SK-N-MC (cell line): ENCODE results near the gene MFSD1.

Source experiments
- EZH2 ChIP-seq: fragments of 200-600 bp; sonication (generic); IDR thresholded peaks from one replicate; pipeline ENCODE4 v1.6.1; 2017; ENCODE audit warnings: antibody characterized with exemption
- FOXP2 ChIP-seq: optimal IDR thresholded peaks from 2 replicates; pipeline ENCODE3; 2011; ENCODE audit warnings: mild to moderate bottlenecking, moderate library complexity; ENCODE audit not compliant: insufficient read depth; ENCODE audit errors: extremely low read length, control extremely low read depth
- POLR2AphosphoS5 ChIP-seq: IDR thresholded peaks from 2 replicates; pipeline ENCODE4 v1.6.1; 2012; ENCODE audit warnings: mild to moderate bottlenecking, low read depth, low read length, borderline replicate concordance

DNA sequence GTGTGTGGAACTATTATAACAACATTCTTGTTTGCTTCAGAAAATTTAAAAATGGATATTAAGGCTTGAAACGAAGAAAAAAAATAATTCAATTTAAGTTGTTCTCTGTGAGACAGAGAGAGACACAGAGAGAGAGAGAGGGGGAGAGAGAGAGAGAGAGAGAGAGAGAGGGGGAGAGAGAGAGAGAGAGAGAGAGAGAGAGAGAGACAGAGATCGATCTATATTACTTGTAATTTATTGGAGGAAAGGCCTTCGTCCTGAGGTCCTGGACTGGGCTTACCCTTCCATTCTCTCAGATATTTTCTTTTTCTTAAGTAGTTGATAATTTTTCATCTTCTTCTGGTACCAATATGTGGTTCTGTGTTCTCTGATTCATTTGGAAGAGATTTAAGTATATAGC, 25.9 kb downstream of the MFSD1 start:
- no peak for TF ChIP-seq POLR2AphosphoS5
- no peak for TF ChIP-seq EZH2
- no peak for TF ChIP-seq FOXP2
